Small intestine (tissue), 7 donors: ENCODE measurements around the gene VPS54. TPM values are rescaled to one million over a fixed set of nuclear protein-coding genes. Genes with fewer than 3 reads are reported as not detected.
A peak's percentile ranks its signal among the peaks of the same experiment; 100 is the strongest.

Experiments
- DNase-seq, 2 donors: peaks; one replicate each; pipeline versions ENCODE4 v3.0.0 to v3.0.0-alpha.2; 2013
- FAIRE-seq: peaks from 2 replicates; lab custom pipeline; 2012; peaks lifted over from hg19 to GRCh38; lab: Jason Lieb, UNC
- H3K27ac ChIP-seq, 3 donors: one replicate each; pipeline ENCODE4 v1.5.1; 2013; ENCODE audit warnings: low read length in 2 of 3, mild to moderate bottlenecking in 2 of 3, control low read depth in 1 of 3, inconsistent platforms in 1 of 3, low read depth in 1 of 3, moderate library complexity in 1 of 3
- H3K27me3 ChIP-seq, 3 donors: one replicate each; pipeline ENCODE4 v1.6.1; 2013; ENCODE audit warnings: low read length in 3 of 3, inconsistent platforms in 1 of 3; ENCODE audit not compliant: control insufficient read depth in 3 of 3, insufficient read depth in 3 of 3
- H3K36me3 ChIP-seq, 3 donors: one replicate each; pipeline ENCODE4 v1.6.1; 2013; ENCODE audit warnings: low read length in 3 of 3, inconsistent platforms in 1 of 3, low read depth in 1 of 3, mild to moderate bottlenecking in 1 of 3, moderate library complexity in 1 of 3; ENCODE audit not compliant: control insufficient read depth in 3 of 3, insufficient read depth in 2 of 3
- H3K4me1 ChIP-seq, 3 donors: one replicate each; pipeline ENCODE4 v1.6.1; 2013; ENCODE audit warnings: low read length in 2 of 3, inconsistent platforms in 1 of 3, low read depth in 1 of 3, mild to moderate bottlenecking in 1 of 3, moderate library complexity in 1 of 3; ENCODE audit not compliant: control insufficient read depth in 3 of 3, insufficient read depth in 2 of 3
- H3K4me3 ChIP-seq, 3 donors: one replicate each; pipeline ENCODE4 v1.5.1; 2013; ENCODE audit warnings: low read length in 3 of 3, control low read depth in 1 of 3, inconsistent platforms in 1 of 3, low read depth in 1 of 3, mild to moderate bottlenecking in 1 of 3, moderate library complexity in 1 of 3
- H3K9me3 ChIP-seq, 2 donors: one replicate each; pipeline ENCODE4 v1.6.1; 2013; ENCODE audit warnings: low read depth in 1 of 2, low read length in 1 of 2; ENCODE audit not compliant: control insufficient read depth in 2 of 2, insufficient read depth in 1 of 2
- WGBS, 3 donors: extraction: QIAGEN DNeasy Blood & Tissue Kit; methylation state at CpG; one replicate each; pipeline ENCODE4 v1.1.7; 2013; 5-methylcytosine and 5-hydroxymethylcytosine counted together
- polyA plus RNA-seq, 4 donors: library from polyadenylated mRNA; stranded (reverse) in 3 of 4; unstranded in 1 of 4; fragments of 200-250 nt in 3 of 4; fragments of 120-200 nt in 1 of 4; gene quantifications; one replicate each; pipeline versions ENCODE4 v1.2.1 to v1.2.3, GENCODE V29; 2013
- donor health status: healthy with polysubstance abuse.
- donor health status: control.
- donor health status: control.
- donor health status: Bipolar disorder and iron deficiency.
- donor health status: healthy.

VPS54 gene
- polyA plus RNA-seq, 4 donors: 12.3 to 30.4 (median 17.6) TPM

DNA sequence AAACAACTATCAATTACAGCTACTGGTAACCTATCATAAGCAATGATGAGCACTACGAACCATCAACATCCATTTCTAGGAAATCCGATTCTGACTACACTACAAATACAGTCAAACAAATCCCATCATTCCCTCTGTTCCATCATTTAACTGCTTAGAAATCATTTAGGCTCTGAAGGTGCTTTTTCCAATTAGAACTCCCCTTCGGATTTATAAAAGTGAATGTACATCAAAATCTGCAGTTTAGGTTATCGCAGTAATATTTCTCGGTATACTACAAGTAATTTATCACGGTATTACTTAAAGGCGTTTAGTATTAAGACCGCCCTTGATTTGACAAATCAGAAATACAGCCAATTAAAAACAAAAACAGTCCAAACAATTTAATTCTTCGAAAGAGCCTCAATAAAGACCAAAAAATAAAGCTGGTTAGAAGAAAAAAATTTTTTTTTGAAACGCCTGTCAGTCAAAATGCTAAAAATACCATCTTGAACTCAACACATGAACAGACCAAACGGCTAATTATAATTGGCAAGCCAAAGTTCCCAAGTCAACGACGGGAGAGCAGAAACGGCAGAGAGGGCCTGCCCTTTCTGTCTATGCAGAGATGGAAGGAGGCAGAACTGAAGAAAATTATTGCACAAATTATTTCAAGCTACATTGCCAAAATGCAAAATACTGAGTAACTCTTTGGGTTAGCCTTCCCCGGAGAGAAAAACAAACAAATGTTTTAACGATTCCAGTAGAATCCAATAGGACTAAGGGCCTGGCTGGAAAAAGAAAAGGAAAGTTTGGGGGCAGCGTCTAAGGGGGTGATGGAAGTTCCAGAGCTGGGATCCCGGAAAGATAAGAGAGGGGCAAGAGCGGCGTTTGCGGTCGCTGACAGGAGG, 1.2 kb downstream of the VPS54 start:
- FAIRE-seq (no peak), DNase-seq (peak; percentile 21 to 56)
- H3K27ac ChIP-seq: peak overlapping the region; percentile 95 to 98 (median 98)
- H3K4me3 ChIP-seq: peak overlapping the region; percentile 72 to 89 (median 82)
- no peaks in the 10 kb centered on the region for H3K9me3 ChIP-seq
- H3K27me3 ChIP-seq: no peaks in the 10 kb centered on the region
- no peaks in the 10 kb centered on the region for H3K36me3 ChIP-seq
- WGBS, 3 donors: 3 to 11% (median 7%) methylated on average over 22 of the region's 22 CpGs
- peaks cover 0 to 8% (median 4%) of the 10 kb centered on the region in 3 donors for H3K4me1 ChIP-seq

DNA sequence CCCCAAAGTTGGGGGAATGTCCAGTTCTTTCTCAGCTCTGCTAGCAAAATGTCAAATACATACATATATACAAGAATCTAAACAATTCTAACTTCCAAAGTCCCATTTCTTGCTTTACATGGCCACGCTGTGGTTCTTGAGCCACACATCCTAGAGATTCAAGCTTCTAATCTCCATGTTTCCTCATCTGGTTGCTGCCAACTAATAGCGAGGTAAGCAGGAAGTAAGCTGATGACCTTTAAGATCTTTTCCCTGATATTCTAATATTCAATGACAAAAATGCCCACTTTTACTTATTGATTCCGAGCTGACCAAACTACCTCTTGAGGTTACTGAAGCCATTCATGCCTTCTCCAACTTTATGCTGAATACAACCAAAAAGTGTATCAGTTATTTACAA, 3.3 kb downstream of the VPS54 start:
- H3K4me1 ChIP-seq: peaks cover 0 to 8% (median 4%) of the 10 kb centered on the region in 3 donors
- no peak overlapping the region for H3K27ac ChIP-seq

DNA sequence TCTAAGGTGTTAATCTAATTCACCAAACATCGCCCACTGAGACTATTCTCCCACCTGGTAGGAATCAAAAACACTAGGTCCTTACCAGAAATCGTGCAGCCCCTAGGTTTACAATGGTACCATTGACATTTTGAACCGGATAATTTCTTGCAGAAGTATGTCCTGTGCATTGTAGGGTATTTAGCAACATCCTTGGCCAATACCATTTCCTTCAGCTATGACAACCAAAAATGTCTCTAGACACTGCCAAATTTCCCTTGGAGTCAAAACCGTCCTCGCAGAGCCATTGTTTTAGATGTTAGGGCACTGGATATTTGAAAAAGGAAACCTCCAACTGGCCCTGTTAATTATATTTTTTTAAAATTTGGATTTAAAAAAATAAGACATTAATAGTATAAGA, 3.8 kb downstream of the VPS54 start:
- DNase-seq (no peak), FAIRE-seq (no peak)
- 79 to 95% (median 93%) methylated on average over 5 of the region's 5 CpGs for WGBS, 3 donors
- Histone ChIP-seq H3K27me3 (no peaks in the 10 kb centered on the region), H3K36me3 (peaks cover 0 to 3% (median 0%) of the 10 kb centered on the region in 3 donors), H3K4me3 (no peak overlapping the region), H3K4me1 (peaks cover 0 to 6% (median 4%) of the 10 kb centered on the region in 3 donors), H3K27ac (no peak overlapping the region), H3K9me3 (no peaks in the 10 kb centered on the region)

More for the DNA sequence above, 3.3 kb downstream of the VPS54 start:
- Histone ChIP-seq H3K27me3 (no peaks in the 10 kb centered on the region), H3K9me3 (no peaks in the 10 kb centered on the region), H3K4me3 (no peak overlapping the region), H3K36me3 (peaks cover 0 to 3% (median 0%) of the 10 kb centered on the region in 3 donors)
- FAIRE-seq: no peak
- WGBS, 3 donors: 75 to 85% (median 79%) methylated on average over 3 of the region's 3 CpGs
- DNase-seq: no peak

DNA sequence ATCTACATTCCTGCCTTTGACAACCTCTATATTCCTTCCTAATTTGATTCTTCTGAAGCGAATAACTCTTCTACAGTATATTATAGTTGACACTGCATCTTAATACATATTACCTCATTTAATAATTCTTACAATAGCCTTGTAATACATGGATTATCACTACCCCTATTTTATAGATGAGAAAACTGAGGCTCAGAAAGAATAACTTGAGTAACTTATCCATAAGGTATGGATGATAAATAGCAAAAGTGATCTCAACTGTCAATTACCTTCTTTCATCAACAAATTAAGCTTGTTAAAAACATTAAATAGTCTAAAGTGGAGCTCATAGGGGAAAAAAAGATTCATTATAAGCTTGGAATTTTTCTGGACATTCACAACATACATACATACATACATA, 4.6 kb downstream of the VPS54 start:
- WGBS, 3 donors: 97 to 100% (median 97%) methylated on average over 1 of the region's 1 CpG
- no peak overlapping the region for H3K27ac ChIP-seq

DNA sequence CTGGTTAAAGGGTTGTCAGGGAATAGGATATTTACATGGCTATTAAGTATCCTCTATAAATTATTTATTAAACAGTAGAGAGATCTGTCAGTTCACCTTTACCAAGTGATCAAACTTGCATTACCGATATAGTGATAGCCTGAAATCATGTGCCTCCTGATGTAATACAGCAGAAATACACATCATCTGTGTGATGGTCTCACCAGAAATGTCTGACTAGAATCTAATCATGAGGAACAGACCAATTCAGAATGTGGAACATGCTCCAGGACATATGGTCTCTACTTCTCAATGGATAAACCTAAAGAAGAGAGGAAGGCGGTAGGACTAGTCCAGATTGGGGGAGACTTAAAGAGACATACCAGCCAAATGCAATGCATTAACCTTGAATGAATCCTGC, 6.2 kb downstream of the VPS54 start:
- 97 to 98% (median 97%) methylated on average over 2 of the region's 2 CpGs for WGBS, 3 donors
- Histone ChIP-seq H3K27ac (no peak overlapping the region), H3K36me3 (peaks cover 0 to 5% (median 0%) of the 10 kb centered on the region in 3 donors), H3K4me1 (no peaks in the 10 kb centered on the region), H3K27me3 (no peaks in the 10 kb centered on the region), H3K9me3 (no peaks in the 10 kb centered on the region), H3K4me3 (no peak overlapping the region)
- FAIRE-seq (no peak), DNase-seq (no peak)

More for the DNA sequence above, 4.6 kb downstream of the VPS54 start:
- FAIRE-seq (no peak), DNase-seq (no peak)
- Histone ChIP-seq H3K9me3 (no peaks in the 10 kb centered on the region), H3K36me3 (peaks cover 0 to 3% (median 0%) of the 10 kb centered on the region in 3 donors), H3K4me1 (peaks cover 0 to 2% (median under 1%) of the 10 kb centered on the region in 3 donors), H3K4me3 (no peak overlapping the region), H3K27me3 (no peaks in the 10 kb centered on the region)

DNA sequence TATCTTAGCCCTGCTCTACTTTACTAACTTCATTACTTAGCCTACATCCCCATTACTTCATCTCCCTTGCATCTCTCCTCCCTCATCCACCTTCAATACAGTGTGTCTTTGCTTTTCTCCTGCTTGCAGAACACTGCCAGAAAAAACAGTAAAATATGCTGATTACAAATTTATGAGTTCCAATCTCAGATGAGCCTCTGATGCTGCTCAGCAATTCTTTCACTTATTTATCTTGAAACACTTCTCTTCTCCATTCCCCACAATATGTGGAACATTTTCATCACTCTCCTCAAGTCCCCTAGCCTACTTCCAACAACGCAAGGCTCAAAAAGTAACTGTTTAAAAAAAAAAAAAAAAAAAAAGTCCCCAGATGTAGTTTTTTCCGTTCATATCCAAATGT, 7.1 kb downstream of the VPS54 start:
- no peak overlapping the region for H3K27ac ChIP-seq
- 70 to 83% (median 73%) methylated on average over 2 of the region's 2 CpGs for WGBS, 3 donors
- FAIRE-seq: no peak
- no peak for DNase-seq
- peaks cover 0 to 5% (median 0%) of the 10 kb centered on the region in 3 donors for H3K36me3 ChIP-seq
- H3K4me3 ChIP-seq: no peak overlapping the region
- H3K9me3 ChIP-seq: no peaks in the 10 kb centered on the region
- no peaks in the 10 kb centered on the region for H3K27me3 ChIP-seq
- H3K4me1 ChIP-seq: peaks cover 0 to under 1% (median 0%) of the 10 kb centered on the region in 3 donors

DNA sequence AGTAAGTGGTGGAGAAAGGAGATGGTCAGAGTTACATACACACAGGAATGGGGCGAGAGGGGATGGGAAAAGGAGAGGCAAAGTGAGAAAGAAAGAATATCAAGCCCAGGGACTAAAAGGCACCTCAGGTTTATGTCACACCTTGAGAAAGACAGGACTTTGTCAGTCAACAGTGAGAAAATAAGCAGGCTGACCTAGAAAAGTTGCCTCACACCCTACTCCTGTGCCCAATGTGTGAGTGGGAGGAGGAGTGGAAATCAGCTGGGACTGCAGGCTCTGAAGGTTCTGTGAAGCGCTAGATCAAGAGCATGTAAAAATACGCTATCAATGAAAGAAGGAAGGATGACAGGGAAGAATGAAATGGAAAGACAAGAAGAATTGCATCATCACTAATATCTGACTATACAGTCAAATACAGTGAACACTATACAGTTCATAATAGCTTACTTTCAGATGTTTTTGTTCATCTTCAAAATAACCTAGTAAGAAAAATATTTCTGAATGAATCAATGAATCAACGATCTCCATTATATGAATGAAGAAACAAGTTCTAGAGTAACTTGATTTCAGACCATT, 10.7 kb downstream of the VPS54 start:
- no peak overlapping the region for H3K27ac ChIP-seq
- peaks cover 0 to 5% (median 0%) of the 10 kb centered on the region in 3 donors for H3K36me3 ChIP-seq
- H3K9me3 ChIP-seq: no peaks in the 10 kb centered on the region
- 96 to 98% (median 97%) methylated on average over 4 of the region's 4 CpGs for WGBS, 3 donors
- H3K4me1 ChIP-seq: peaks cover 0 to 1% (median 0%) of the 10 kb centered on the region in 3 donors
- no peak overlapping the region for H3K4me3 ChIP-seq
- no peaks in the 10 kb centered on the region for H3K27me3 ChIP-seq
- FAIRE-seq (no peak), DNase-seq (no peak)

DNA sequence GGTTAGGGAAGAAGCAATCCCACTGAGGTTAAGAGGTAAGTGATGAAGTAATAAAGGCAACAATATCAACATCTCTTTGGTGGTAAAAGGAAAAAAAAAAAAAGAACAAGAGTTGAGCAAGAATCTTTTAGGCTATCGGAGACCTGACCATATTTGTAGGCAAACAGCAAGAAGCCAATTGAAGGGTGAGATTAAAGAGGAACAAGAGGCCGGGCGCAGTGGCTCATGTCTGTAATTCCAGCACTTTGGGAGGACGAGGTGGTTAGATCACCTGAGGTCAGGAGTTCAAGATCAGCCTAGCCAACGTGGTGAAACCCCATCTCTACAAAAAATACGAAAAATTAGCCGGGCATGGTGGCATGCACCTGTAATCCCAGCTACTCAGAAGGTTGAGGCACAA, 11.3 kb downstream of the VPS54 start:
- Histone ChIP-seq H3K36me3 (peaks cover 0 to 5% (median 0%) of the 10 kb centered on the region in 3 donors), H3K27me3 (no peaks in the 10 kb centered on the region), H3K9me3 (no peaks in the 10 kb centered on the region), H3K27ac (no peak overlapping the region), H3K4me3 (no peak overlapping the region), H3K4me1 (peaks cover 0 to 1% (median 0%) of the 10 kb centered on the region in 3 donors)
- WGBS, 3 donors: 82 to 94% (median 93%) methylated on average over 7 of the region's 7 CpGs
- DNase-seq: no peak
- no peak for FAIRE-seq
